ENCODE results near the gene UBE2B.
"Not testable (repeated sequence)": the region's sequence is repeated elsewhere in the genome, so short reads cannot be mapped to it uniquely, and the experiment has no call there.

UBE2B gene

DNA sequence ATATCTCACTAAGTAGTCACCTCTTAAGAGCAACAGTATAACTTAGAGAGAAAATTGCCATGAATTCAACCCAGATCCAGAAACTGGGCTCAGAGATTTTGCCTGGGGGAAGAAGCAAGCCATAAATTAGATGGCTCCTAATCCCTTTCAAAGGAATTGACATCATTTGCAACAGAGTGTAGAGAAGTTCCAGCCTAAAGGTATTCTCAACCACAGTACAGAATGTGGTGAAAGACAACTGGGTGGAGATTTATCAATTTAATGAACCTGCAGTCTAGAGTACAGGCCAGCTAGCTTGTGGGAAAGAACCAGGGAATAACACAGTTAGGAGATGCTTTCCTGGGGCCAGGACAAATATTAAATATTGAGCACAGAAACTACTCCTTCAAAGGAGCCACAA lies 44.0 kb upstream of the UBE2B start:
- H3K27ac ChIP-seq (ENCODE audit: extremely low read depth, low read depth, low read length) = no peak overlapping the region
- H3K4me3 ChIP-seq (ENCODE audit: low read depth, low read length) = no peak overlapping the region
- TF ChIP-seq, protein P1, sequence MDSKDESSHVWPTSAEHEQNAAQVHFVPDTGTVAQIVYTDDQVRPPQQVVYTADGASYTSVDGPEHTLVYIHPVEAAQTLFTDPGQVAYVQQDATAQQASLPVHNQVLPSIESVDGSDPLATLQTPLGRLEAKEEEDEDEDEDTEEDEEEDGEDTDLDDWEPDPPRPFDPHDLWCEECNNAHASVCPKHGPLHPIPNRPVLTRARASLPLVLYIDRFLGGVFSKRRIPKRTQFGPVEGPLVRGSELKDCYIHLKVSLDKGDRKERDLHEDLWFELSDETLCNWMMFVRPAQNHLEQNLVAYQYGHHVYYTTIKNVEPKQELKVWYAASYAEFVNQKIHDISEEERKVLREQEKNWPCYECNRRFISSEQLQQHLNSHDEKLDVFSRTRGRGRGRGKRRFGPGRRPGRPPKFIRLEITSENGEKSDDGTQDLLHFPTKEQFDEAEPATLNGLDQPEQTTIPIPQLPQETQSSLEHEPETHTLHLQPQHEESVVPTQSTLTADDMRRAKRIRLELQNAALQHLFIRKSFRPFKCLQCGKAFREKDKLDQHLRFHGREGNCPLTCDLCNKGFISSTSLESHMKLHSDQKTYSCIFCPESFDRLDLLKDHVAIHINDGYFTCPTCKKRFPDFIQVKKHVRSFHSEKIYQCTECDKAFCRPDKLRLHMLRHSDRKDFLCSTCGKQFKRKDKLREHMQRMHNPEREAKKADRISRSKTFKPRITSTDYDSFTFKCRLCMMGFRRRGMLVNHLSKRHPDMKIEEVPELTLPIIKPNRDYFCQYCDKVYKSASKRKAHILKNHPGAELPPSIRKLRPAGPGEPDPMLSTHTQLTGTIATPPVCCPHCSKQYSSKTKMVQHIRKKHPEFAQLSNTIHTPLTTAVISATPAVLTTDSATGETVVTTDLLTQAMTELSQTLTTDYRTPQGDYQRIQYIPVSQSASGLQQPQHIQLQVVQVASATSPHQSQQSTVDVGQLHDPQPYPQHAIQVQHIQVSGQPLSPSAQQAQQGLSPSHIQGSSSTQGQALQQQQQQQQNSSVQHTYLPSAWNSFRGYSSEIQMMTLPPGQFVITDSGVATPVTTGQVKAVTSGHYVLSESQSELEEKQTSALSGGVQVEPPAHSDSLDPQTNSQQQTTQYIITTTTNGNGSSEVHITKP (tag by site-specific recombination; IDR thresholded peaks at IDR 0.05) = no peak
- TF ChIP-seq ZNF670 (tag by site-specific recombination; IDR thresholded peaks at IDR 0.05; ENCODE audit: low read depth) (no peak), ZNF76 (tag by site-specific recombination; IDR thresholded peaks at IDR 0.05; ENCODE audit: borderline replicate concordance, low read depth) (no peak), ZEB2 (tag by site-specific recombination; IDR thresholded peaks at IDR 0.05) (no peak), ZNF544 (tag by site-specific recombination; IDR thresholded peaks at IDR 0.05) (no peak), IKZF3 (tag by site-specific recombination; IDR thresholded peaks at IDR 0.05) (no peak)
- TF ChIP-seq, protein P2, sequence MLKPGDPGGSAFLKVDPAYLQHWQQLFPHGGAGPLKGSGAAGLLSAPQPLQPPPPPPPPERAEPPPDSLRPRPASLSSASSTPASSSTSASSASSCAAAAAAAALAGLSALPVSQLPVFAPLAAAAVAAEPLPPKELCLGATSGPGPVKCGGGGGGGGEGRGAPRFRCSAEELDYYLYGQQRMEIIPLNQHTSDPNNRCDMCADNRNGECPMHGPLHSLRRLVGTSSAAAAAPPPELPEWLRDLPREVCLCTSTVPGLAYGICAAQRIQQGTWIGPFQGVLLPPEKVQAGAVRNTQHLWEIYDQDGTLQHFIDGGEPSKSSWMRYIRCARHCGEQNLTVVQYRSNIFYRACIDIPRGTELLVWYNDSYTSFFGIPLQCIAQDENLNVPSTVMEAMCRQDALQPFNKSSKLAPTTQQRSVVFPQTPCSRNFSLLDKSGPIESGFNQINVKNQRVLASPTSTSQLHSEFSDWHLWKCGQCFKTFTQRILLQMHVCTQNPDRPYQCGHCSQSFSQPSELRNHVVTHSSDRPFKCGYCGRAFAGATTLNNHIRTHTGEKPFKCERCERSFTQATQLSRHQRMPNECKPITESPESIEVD (tag by site-specific recombination; IDR thresholded peaks at IDR 0.05) = no peak
- H3K36me3 ChIP-seq (ENCODE audit: control insufficient read depth in 2 of 2, insufficient read depth in 1 of 2, low read length in 2 of 2) = no peaks in the 10 kb centered on the region
- CTCF ChIA-PET = no interaction called here
- POLR2A ChIA-PET = no interaction called here
- no peaks in the 10 kb centered on the region for H3K4me1 ChIP-seq (ENCODE audit: control insufficient read depth, insufficient read depth, low read length)
- no peaks in the 10 kb centered on the region for H3K9me3 ChIP-seq (ENCODE audit: control insufficient read depth, insufficient read depth, low read depth, low read length)

DNA sequence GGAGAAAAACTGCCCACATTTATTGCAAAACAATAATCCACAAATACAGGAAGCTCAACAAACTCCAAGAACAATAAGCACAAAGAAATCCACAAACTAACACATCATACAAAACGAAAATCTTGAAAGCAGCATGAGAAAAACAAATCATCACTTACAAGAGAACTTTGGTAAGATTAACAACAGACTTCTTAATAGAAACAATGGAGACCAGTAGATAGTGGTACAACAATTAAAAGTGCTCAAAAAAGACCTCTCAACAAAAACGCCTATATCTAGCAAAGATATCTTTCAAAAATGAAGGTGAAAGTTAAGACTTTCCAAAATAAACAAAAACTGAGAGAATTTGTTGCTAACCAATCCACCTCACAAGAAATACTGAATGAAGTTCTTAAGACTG lies 42.8 kb upstream of the UBE2B start:
- CTCF ChIA-PET = no interaction called here

GRCh38 chr5:134336833-134337232 lies 34.5 kb upstream of the UBE2B start:
- H3K27ac ChIP-seq (ENCODE audit: extremely low read depth, low read depth, low read length); CTCF ChIA-PET; H3K4me3 ChIP-seq (ENCODE audit: low read depth, low read length); POLR2A ChIA-PET; H3K4me1 ChIP-seq (ENCODE audit: control insufficient read depth, insufficient read depth, low read length); H3K36me3 ChIP-seq (ENCODE audit: control insufficient read depth in 2 of 2, insufficient read depth in 1 of 2, low read length in 2 of 2); H3K9me3 ChIP-seq (ENCODE audit: control insufficient read depth, insufficient read depth, low read depth, low read length): not testable (repeated sequence)

More for the DNA sequence above, 42.8 kb upstream of the UBE2B start:
- H3K36me3 ChIP-seq (ENCODE audit: control insufficient read depth in 2 of 2, insufficient read depth in 1 of 2, low read length in 2 of 2) = no peaks in the 10 kb centered on the region
- H3K4me1 ChIP-seq (ENCODE audit: control insufficient read depth, insufficient read depth, low read length) = no peaks in the 10 kb centered on the region
- POLR2A ChIA-PET = no interaction called here
- H3K4me3 ChIP-seq (ENCODE audit: low read depth, low read length) = no peak overlapping the region
- 0 out of 2 replicates have a peak, but pooled peaks have one; percentile 63 for TF ChIP-seq ZNF626 (tag by site-specific recombination; IDR thresholded peaks at IDR 0.05)
- peak; percentile 90 for TF ChIP-seq SETDB1 (IDR thresholded peaks at IDR 0.05; ENCODE audit: insufficient read length, low read length)
- TF ChIP-seq ZNF133 (tag by site-specific recombination; IDR thresholded peaks at IDR 0.05) = peak; percentile 62; the same call in 1 of the 2 replicates
- TF ChIP-seq KLF16 (tag by site-specific recombination; IDR thresholded peaks at IDR 0.05) = 0 out of 2 replicates have a peak, but pooled peaks have one; percentile 28
- TF ChIP-seq ZNF280D (tag by site-specific recombination; IDR thresholded peaks at IDR 0.05) = 0 out of 2 replicates have a peak, but pooled peaks have one; percentile 49
- no peak for TF ChIP-seq ZSCAN30 (tag by site-specific recombination; IDR thresholded peaks at IDR 0.05)
- no peak for TF ChIP-seq HOXA7 (CRISPR knock-in tag; IDR thresholded peaks at IDR 0.05; ENCODE audit: borderline replicate concordance)
- no peak for TF ChIP-seq ZNF37A (tag by site-specific recombination; IDR thresholded peaks at IDR 0.05)
- TF ChIP-seq ZNF146 (tag by site-specific recombination; IDR thresholded peaks at IDR 0.05) = no peak
- peak; percentile 26 for TF ChIP-seq SP7 (tag by site-specific recombination; IDR thresholded peaks at IDR 0.05)
- peak; percentile 80; the same call in 1 of the 2 replicates for TF ChIP-seq TRIM28 (IDR thresholded peaks at IDR 0.05; ENCODE audit: borderline replicate concordance, low read length)
- no peak for TF ChIP-seq ZFP37 (tag by site-specific recombination; IDR thresholded peaks at IDR 0.05)
- no peak for TF ChIP-seq HOXD13 (CRISPR knock-in tag; IDR thresholded peaks at IDR 0.05; ENCODE audit: borderline replicate concordance)
- no peak for TF ChIP-seq ZNF202 (tag by site-specific recombination; IDR thresholded peaks at IDR 0.05; ENCODE audit: borderline replicate concordance)
- H3K27ac ChIP-seq (ENCODE audit: extremely low read depth, low read depth, low read length) = no peak overlapping the region
- H3K9me3 ChIP-seq (ENCODE audit: control insufficient read depth, insufficient read depth, low read depth, low read length) = no peaks in the 10 kb centered on the region

GRCh38 chr5:134343500-134343899 lies 27.9 kb upstream of the UBE2B start:
- H3K4me3 ChIP-seq (ENCODE audit: low read depth, low read length); H3K4me1 ChIP-seq (ENCODE audit: control insufficient read depth, insufficient read depth, low read length); H3K9me3 ChIP-seq (ENCODE audit: control insufficient read depth, insufficient read depth, low read depth, low read length); POLR2A ChIA-PET; H3K27ac ChIP-seq (ENCODE audit: extremely low read depth, low read depth, low read length); H3K36me3 ChIP-seq (ENCODE audit: control insufficient read depth in 2 of 2, insufficient read depth in 1 of 2, low read length in 2 of 2): not testable (repeated sequence)
- CTCF ChIA-PET = interaction anchor here (1.2 kb wide), 1 partner anchor 244 kb away, joined by 3 read pairs; no protein-coding TSS in a partner anchor

All from HEK293 (cell line).